ENCODE data around the gene HS1BP3. TPM values are rescaled to one million over a fixed set of nuclear protein-coding genes. Genes with fewer than 3 reads are reported as not detected.

Gene HS1BP3
- total RNA-seq, 1 experiment from 2014 or later, result 17.1 TPM

DNA sequence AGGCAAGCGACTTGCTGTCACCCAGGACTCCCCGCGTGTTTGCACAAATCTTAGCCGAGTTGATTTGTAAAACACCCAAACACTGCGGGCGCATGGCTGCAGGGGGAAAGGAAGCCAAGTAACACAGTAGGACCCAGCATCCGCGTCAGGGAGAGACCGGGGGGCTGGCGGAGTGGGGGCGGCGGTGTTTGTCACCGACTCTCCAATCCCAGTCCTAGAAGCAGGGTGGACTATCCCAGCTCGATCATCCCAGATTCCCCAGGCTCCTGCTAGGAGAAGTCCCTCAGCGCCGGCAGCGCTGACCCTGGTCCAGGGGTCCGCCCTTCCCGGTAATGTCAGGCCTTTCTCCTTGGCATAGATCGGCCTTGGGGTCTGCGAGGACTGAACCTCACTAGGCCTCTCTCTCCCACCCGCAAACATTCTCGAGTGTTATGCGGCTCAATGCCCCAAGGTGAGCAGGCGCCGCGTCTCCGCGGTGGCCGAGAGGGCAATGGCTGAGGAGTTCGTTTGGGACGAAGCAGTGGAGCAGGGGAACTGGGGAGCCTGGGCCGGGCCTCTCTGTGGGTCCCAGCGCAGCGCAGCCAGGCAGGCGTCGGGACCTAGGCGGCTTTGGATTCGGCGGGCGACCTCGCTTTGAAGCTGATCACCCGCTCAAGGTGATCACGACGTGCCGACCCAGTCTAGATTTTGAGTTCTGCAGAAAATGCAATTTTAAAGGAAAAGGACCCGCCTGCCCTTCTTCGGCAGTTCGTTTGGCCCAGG, 14.5 kb upstream of the HS1BP3 start:
- Histone ChIP-seq H3K27me3 (ENCODE audit: insufficient read depth, low read length) (peaks cover 29% of the 10 kb centered on the region), H2AFZ (ENCODE audit: low read depth, low read length, poor library complexity, severe bottlenecking) (no peak overlapping the region), H3K79me2 (ENCODE audit: insufficient read depth, low read length) (no peaks in the 10 kb centered on the region), H4K20me1 (ENCODE audit: insufficient read depth) (no peaks in the 10 kb centered on the region), H3K4me1 (ENCODE audit: control insufficient read depth in 1 of 2, insufficient read depth in 2 of 2, low read length in 2 of 2) (peaks cover 0 to 4% of the 10 kb centered on the region in 2 experiments; a peak in 1 of 4 replicates), H3K36me3 (ENCODE audit: control insufficient read depth in 1 of 2, insufficient read depth in 2 of 2, low read length in 2 of 2) (no peaks in the 10 kb centered on the region), H3K4me2 (ENCODE audit: low read length) (no peak overlapping the region), H3K9me2 (ENCODE audit: insufficient read depth) (no peaks in the 10 kb centered on the region), H3K27ac (ENCODE audit: low read depth, low read length) (no peak overlapping the region), H3K9ac (ENCODE audit: low read length) (no peak overlapping the region), H3K9me3 (ENCODE audit: control insufficient read depth in 1 of 2, insufficient read depth in 1 of 2, low read depth in 1 of 2, low read length in 2 of 2) (no peaks in the 10 kb centered on the region), H3K4me3 (replicated peaks in 1 of 2; ENCODE audit: low read depth in 1 of 2, low read length in 2 of 2) (no peak overlapping the region)
- ChIA-PET CTCF (no interaction called here), RAD21 (ENCODE audit: low non-redundant PET in 1 of 2, low total read pairs in 2 of 2, uncharacterized antibody in 2 of 2, unreplicated experiment in 2 of 2) (no interaction called here), POLR2A (no interaction called here)
- ATAC-seq (no peak), DNase-seq (ENCODE audit: low read depth, low spot score) (no peak)
- TF ChIP-seq FOSL1 (IDR thresholded peaks at IDR 0.05; ENCODE audit: low read depth) (no peak), JUND (IDR thresholded peaks at IDR 0.05) (no peak), SRF (IDR thresholded peaks at IDR 0.05; ENCODE audit: low read depth) (no peak), TCF7L2 (IDR thresholded peaks at IDR 0.05; ENCODE audit: borderline replicate concordance, extremely low read depth, insufficient read depth, insufficient read length) (no peak), POLR2AphosphoS5 (IDR thresholded peaks at IDR 0.05; ENCODE audit: low read depth, low read length) (no peak), YY1 (IDR thresholded peaks at IDR 0.05; ENCODE audit: extremely low read depth, insufficient replicate concordance, low read depth, low read length) (no peak)
- intact Hi-C loops (cut with micrococcal nuclease), result no loop called here
- BruUV-seq (replicated peaks), result no TSS peak

DNA sequence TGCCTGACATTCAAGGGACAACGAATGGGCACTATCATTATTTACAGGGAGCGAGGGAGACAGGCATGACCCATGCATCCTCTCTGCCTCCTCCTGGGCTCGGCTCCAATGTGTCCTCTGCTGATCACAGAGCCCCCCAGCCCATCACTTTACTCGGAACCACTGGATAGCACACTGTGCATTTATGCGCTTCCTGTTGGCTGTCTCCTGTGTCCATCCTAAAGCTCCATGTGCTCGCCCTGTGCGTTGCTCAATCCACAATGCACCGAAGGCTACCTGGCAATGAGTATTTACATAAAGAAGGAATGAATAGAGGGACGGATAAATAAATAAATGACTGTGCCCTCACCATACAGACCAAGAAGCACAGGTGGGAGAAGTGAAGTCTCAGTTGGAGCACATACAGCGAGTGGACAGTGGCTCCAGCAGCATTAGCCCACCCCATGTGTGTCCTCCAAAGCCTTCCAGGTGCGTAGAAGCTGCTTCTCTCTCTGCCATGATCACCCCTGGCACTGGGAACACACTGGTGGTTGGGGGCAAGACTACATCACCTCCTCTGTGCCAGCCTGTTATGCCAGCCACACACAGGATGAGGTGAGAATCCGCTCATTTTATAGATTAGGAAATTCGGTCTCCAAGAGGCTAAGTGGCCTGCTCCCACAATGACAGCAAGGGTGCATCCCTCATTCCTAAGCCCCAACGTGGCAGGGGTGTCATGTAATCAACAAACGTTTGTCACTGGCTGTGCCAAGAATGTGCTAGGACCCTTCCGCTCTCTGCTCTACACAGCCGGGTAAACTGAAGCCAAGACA, 13.7 kb upstream of the HS1BP3 start:
- no peak overlapping the region for H3K27ac ChIP-seq (ENCODE audit: low read depth, low read length)
- no peaks in the 10 kb centered on the region for H3K9me2 ChIP-seq (ENCODE audit: insufficient read depth)
- no peak overlapping the region for H2AFZ ChIP-seq (ENCODE audit: low read depth, low read length, poor library complexity, severe bottlenecking)
- H3K4me3 ChIP-seq (replicated peaks in 1 of 2; ENCODE audit: low read depth in 1 of 2, low read length in 2 of 2), result no peak overlapping the region
- no peak for ATAC-seq
- no peak overlapping the region for H3K4me2 ChIP-seq (ENCODE audit: low read length)
- RAD21 ChIA-PET (ENCODE audit: low non-redundant PET in 1 of 2, low total read pairs in 2 of 2, uncharacterized antibody in 2 of 2, unreplicated experiment in 2 of 2), result no interaction called here
- H3K9me3 ChIP-seq (ENCODE audit: control insufficient read depth in 1 of 2, insufficient read depth in 1 of 2, low read depth in 1 of 2, low read length in 2 of 2), result no peaks in the 10 kb centered on the region
- peaks cover 0 to 4% of the 10 kb centered on the region in 2 experiments; a peak in 1 of 4 replicates for H3K4me1 ChIP-seq (ENCODE audit: control insufficient read depth in 1 of 2, insufficient read depth in 2 of 2, low read length in 2 of 2)
- peaks cover 31% of the 10 kb centered on the region for H3K27me3 ChIP-seq (ENCODE audit: insufficient read depth, low read length)
- CTCF ChIA-PET, result no interaction called here
- DNase-seq (ENCODE audit: low read depth, low spot score), result no peak
- H3K9ac ChIP-seq (ENCODE audit: low read length), result no peak overlapping the region
- H3K79me2 ChIP-seq (ENCODE audit: insufficient read depth, low read length), result no peaks in the 10 kb centered on the region
- no peaks in the 10 kb centered on the region for H3K36me3 ChIP-seq (ENCODE audit: control insufficient read depth in 1 of 2, insufficient read depth in 2 of 2, low read length in 2 of 2)
- intact Hi-C loops (cut with micrococcal nuclease), result no loop called here
- POLR2A ChIA-PET, result no interaction called here
- TF ChIP-seq, protein P1, sequence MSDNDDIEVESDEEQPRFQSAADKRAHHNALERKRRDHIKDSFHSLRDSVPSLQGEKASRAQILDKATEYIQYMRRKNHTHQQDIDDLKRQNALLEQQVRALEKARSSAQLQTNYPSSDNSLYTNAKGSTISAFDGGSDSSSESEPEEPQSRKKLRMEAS (IDR thresholded peaks at IDR 0.05), result no peak
- TF ChIP-seq EGR1 (IDR thresholded peaks at IDR 0.05; ENCODE audit: low read depth), result no peak
- TF ChIP-seq, protein P2, sequence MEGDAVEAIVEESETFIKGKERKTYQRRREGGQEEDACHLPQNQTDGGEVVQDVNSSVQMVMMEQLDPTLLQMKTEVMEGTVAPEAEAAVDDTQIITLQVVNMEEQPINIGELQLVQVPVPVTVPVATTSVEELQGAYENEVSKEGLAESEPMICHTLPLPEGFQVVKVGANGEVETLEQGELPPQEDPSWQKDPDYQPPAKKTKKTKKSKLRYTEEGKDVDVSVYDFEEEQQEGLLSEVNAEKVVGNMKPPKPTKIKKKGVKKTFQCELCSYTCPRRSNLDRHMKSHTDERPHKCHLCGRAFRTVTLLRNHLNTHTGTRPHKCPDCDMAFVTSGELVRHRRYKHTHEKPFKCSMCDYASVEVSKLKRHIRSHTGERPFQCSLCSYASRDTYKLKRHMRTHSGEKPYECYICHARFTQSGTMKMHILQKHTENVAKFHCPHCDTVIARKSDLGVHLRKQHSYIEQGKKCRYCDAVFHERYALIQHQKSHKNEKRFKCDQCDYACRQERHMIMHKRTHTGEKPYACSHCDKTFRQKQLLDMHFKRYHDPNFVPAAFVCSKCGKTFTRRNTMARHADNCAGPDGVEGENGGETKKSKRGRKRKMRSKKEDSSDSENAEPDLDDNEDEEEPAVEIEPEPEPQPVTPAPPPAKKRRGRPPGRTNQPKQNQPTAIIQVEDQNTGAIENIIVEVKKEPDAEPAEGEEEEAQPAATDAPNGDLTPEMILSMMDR (IDR thresholded peaks at IDR 0.05 in 2 of 3, conservative IDR thresholded peaks at IDR 0.05 in 1 of 3; ENCODE audit: borderline replicate concordance in 1 of 3, insufficient read depth in 1 of 3, low read depth in 2 of 3, low read length in 2 of 3), result no peak
- no peak for TF ChIP-seq RAD21 (IDR thresholded peaks at IDR 0.05; ENCODE audit: low read depth)
- TF ChIP-seq ELF1 (IDR thresholded peaks at IDR 0.05; ENCODE audit: borderline replicate concordance, low read depth), result no peak
- TF ChIP-seq SP1 (IDR thresholded peaks at IDR 0.05; ENCODE audit: low read depth), result no peak
- no peak for TF ChIP-seq ZNF274 (IDR thresholded peaks at IDR 0.05; ENCODE audit: low read depth, low read length)
- no peak for TF ChIP-seq CEBPB (IDR thresholded peaks at IDR 0.05; ENCODE audit: low read depth)
- TF ChIP-seq ZFX (IDR thresholded peaks at IDR 0.05), result no peak
- no peak for TF ChIP-seq FOSL1 (IDR thresholded peaks at IDR 0.05; ENCODE audit: low read depth)
- TF ChIP-seq CBX3 (IDR thresholded peaks at IDR 0.05; ENCODE audit: low read depth), result no peak
- TF ChIP-seq POLR2A (IDR thresholded peaks at IDR 0.05; ENCODE audit: borderline replicate concordance, extremely low read depth, insufficient read depth, insufficient read length), result no peak
- TF ChIP-seq SRF (IDR thresholded peaks at IDR 0.05; ENCODE audit: low read depth), result no peak
- H4K20me1 ChIP-seq (ENCODE audit: insufficient read depth), result no peaks in the 10 kb centered on the region
- no TSS peak for BruUV-seq (replicated peaks)

Data from HCT116 (cell line).